PC-9 (cell line): ENCODE results near the gene ELMO1.

ENCODE experiments used
- CTCF ChIP-seq: fragments of 200-600 bp; sonication (generic); conservative IDR thresholded peaks from 2 replicates; pipeline ENCODE4 v1.6.1; 2017; ENCODE audit warnings: mixed run types, antibody characterized with exemption, mild to moderate bottlenecking, moderate library complexity
- EZH2 ChIP-seq: fragments of 200-600 bp; sonication (generic); IDR thresholded peaks from 2 replicates; pipeline ENCODE4 v1.8.0; 2017; ENCODE audit warnings: antibody characterized with exemption, low read depth

- no peak for TF ChIP-seq CTCF
- TF ChIP-seq EZH2: no peak
These were observed 462.1 kb downstream of the ELMO1 start for GRCh38 chr7:36986511-36986933.
